ELF-1 (cell line): ENCODE data around the gene ARMC8.

ENCODE experiments used
- DNase-seq: peaks from one replicate; pipeline ENCODE4 v3.0.0-alpha.2; 2016; ENCODE audit warnings: low read depth, low spot score

ARMC8 gene

DNA sequence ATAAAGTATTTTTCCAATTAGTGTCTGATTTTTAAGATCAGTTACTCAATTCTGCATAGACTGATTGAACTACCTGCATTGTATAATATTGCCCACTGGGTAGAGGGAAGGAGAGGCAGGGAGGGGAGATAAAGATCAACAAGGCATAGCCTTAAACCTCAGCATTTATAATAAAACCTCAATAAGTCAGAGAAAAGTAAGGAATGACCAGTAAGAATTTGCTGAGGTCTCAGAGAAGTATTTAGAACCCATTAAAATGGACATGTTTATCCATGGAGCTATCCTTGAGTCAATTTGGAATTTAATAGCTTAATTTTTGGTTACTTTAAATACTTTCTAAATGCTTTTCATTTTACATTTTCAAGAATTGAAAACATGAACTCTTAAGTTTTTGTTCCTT lies 62.5 kb downstream of the ARMC8 start:
- DNase-seq, result no peak

GRCh38 chr3:138253609-138254008 lies 66.5 kb downstream of the ARMC8 start:
- DNase-seq, result no peak

- no peak for DNase-seq
Measured at GRCh38 chr3:138254216-138254615, 67.1 kb downstream of the ARMC8 start.

DNA sequence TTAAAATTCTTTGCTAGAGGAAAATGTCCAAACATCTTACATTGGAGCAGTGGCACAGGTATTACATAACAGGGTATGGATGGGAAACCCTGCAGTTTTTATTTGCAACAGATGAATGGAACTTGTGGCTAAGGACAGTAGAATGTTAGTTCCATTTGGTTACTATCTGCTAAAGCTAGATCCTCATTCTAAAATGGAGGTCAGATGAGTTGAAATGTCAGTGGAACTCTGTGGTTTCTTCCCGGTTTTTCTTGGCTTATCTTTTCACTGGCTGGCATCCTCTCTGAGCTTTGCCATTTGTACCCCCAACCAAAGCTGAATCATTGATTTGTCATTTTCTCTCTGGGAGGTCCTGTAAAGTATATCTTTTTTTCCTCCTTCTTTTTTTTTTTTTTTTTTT lies 68.9 kb downstream of the ARMC8 start:
- DNase-seq, result no peak

GRCh38 chr3:138257986-138258385 lies 70.9 kb downstream of the ARMC8 start:
- DNase-seq, result no peak

GRCh38 chr3:138259126-138259525 lies 72.0 kb downstream of the ARMC8 start:
- no peak for DNase-seq

GRCh38 chr3:138260611-138261010 lies 73.5 kb downstream of the ARMC8 start:
- no peak for DNase-seq

GRCh38 chr3:138263104-138263503 lies 76.0 kb downstream of the ARMC8 start:
- no peak for DNase-seq

- DNase-seq, result no peak
Measured at GRCh38 chr3:138265745-138266144, 78.6 kb downstream of the ARMC8 start.

DNA sequence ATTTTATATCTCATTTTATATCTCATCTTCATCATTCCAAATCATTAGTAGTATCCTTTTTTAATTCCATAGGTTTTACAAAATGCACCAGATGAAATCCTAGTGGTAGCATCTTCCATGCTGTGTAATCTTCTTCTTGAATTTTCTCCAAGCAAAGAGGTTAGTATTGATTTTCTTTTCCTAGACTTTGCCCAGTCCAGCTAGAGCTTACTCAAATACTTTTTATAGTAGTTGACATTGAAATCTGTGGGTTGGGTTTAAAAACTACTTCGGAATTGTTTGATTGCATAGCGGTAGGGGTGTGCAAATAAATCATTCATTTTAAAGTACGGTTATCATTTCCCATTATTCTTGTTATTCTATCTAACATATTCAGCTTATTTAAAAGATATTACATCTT lies 80.0 kb downstream of the ARMC8 start:
- DNase-seq, result no peak

DNA sequence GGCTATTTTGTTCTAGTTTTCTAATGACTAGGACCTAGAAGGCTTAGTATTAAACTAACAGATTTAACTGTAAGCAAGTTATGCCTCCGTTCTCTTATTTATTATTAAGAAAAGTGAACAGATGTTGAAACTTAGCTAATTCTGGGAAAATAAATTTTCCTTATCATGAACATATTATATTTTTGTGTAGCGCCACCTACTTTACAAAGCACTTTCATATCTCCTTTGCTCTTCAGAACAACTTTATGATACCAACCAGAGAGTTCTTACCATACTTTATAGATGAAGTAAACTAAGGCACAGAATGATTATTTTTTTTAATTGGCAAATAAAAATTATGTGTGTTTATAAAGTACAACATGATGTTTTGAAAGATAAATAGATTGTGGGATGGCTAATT lies 83.1 kb downstream of the ARMC8 start:
- no peak for DNase-seq

- DNase-seq, result no peak
Measured at GRCh38 chr3:138271189-138271794, 84.2 kb downstream of the ARMC8 start.

- DNase-seq, result no peak
Measured at GRCh38 chr3:138281561-138281960, 94.5 kb downstream of the ARMC8 start.

GRCh38 chr3:138282836-138283235 lies 95.7 kb downstream of the ARMC8 start:
- no peak for DNase-seq

DNA sequence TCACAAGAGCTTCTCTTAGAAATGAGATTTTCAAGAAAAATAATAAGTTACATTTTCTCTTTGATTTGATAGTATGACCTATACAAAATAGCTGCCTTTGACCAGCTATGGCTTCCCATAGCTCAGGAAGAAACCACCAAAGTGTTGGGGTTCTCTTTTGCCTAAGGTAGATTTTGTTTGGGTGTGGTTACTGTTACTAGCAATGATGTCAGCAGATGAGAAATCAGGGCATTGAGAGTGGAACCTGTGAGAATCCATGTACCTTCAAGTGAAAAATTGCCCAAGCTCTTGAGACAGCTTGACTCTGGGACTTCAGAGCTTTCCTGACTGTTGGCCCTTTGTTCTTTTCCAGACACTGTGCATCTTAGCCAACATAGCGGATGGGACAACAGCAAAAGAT lies 97.0 kb downstream of the ARMC8 start:
- DNase-seq, result no peak

DNA sequence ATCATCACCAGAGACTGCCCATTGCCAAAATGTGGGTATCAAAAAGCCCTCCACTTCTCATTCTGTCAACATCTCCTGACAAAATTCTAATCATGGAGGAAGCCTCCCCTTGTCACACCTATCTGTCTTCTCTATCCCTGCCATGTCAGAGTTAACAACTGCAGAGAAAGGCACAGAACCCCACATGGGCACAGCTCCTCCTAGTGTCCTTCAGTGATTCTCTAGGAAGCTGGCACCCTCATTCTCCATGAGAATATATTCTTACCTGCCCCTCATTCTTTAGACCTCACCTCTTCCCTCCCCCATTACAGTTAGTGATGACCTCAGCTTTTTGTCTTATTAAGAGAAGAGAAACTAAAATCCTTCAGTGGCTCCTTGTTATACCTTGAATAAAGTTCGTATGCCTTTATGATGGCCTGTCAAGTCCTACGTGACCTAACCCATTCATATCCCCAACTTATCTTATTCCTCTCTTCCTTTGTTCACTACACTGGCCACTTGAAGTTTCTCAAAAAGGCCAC lies 97.9 kb downstream of the ARMC8 start:
- DNase-seq, result no peak

DNA sequence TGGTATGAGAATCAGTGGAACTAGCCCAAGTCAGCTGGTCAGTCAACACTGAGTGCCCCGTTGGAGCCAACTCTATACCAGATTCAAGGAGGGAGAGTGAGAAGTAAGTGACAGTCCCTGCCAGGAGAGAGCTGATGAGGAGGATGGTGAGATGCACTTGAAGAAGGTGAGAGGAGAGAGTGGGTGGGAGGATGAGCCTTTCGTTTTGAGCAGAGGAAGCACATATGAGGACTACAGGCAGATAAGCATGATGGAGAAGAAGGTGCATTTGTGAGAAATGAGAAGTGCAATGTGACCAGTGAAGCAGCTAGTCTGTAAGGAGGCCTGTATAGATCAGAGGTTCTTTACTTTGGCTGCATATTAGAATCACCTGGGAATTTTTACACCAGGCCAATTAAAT lies 102.2 kb downstream of the ARMC8 start:
- no peak for DNase-seq

DNA sequence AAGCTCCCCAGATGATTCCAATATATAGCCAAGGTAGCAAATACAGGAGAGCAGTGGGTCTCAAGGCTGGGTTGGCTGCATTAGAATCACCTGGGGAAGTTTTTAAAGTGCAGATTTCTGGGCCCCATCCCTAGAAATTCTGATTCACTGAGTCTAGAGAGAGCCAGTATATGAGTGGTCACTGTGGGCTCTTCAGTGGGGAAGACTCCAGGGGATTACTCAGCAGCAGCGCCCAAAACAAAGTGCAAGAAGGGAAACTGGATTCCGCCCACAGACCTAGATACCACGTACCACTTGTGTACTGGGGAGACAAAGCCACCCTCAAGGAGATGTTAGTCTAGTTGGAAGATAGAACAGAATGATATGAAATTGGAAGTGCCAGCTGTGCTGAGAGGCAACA lies 102.6 kb downstream of the ARMC8 start:
- no peak for DNase-seq

DNA sequence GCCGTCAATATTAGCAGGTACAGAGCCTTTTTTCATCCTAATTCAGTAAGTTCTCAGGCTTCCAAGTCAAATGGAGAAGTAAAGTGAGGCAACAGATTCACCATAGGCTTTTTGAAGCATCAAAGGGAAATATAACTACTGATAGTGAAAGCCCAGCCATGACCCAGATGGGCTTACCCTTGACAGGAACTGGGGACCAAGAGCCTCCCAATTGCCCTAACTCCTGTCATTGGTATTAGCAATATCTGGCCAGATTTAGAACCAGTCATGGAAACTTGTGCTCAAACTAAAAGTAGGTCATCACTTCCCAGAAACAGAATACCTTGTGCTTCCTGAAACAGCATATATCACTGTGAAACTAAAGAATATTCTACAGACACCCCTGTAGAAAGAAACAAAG lies 109.5 kb downstream of the ARMC8 start:
- DNase-seq, result no peak

GRCh38 chr3:138297059-138297607 lies 110.0 kb downstream of the ARMC8 start:
- DNase-seq, result no peak

- DNase-seq, result no peak
Measured at GRCh38 chr3:138297876-138298275, 110.8 kb downstream of the ARMC8 start.

DNA sequence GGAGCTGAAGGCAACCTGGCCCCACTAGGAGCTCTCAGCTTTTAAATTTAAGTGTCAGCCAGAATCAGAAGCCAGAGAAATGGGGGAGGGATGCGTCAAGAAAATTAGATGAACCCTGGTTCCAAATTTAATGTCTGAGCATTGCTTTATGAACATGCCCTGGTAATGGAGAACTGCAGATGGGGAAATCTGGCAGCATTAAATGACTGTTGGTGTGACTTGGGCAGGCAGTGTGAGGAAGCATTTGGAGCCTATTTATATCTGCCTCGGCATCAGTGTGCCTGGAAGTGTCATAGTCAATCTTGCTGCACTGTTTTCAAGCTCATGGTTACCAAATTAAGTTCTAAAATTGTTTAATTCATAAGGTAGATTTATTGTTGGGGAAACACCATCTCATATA lies 113.5 kb downstream of the ARMC8 start:
- no peak for DNase-seq

GRCh38 chr3:138303474-138303873 lies 116.4 kb downstream of the ARMC8 start:
- DNase-seq, result no peak

DNA sequence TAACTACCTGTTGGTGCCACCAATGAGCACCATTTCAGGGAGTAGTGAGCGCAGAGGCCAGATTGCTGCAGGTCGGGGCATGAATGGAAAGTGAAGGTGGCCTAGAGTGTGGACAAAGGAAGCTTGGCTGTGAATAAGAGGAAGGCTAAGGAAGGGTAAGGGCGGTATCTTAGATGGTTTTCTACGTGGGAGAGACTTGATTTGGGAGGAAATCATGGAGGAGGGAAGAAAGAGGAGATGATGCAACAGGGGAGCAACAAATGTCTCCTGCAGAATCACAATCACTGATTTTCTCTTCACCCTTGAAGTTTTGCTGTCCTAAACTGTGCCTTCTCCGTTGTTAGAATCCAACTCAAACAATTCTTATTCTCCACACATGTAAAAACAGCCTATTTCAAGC lies 120.8 kb downstream of the ARMC8 start:
- DNase-seq, result no peak
